ENCODE results near the gene ATP8A2. TPM values are rescaled to one million over a fixed set of nuclear protein-coding genes. Genes with fewer than 3 reads are reported as not detected.
"Not testable (repeated sequence)": the region's sequence is repeated elsewhere in the genome, so short reads cannot be mapped to it uniquely, and the experiment has no call there.

Gene ATP8A2
- total RNA-seq, 1 donor from 2014 or later, result 1.9 TPM

DNA sequence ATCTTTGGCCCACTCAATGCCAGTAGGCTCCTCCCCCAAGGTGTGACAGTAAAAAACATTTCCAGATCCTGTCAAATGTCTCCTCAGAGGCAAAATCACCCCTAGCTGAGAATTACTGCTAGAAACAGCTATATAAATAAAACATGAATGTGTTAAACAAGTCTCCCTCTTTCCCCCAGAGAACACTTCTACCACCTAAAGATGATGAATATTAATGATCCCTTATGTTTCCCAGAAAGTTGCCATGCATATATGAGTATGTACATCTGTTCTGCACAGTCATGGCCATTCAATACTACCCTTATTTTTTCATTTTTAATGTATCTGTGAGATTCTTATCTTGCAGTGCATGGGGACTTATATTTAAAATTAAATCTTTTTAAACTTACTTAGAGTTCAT, 450.0 kb downstream of the ATP8A2 start:
- Mint-ChIP-seq H3K36me3 (ENCODE audit: low read depth) (peaks cover 2% of the 10 kb centered on the region), H3K27ac (ENCODE audit: unreplicated experiment) (no peak overlapping the region), H3K9me3 (ENCODE audit: low read depth) (peaks cover 12% of the 10 kb centered on the region), H3K4me1 (ENCODE audit: low read depth) (peaks cover 21% of the 10 kb centered on the region), H3K4me3 (ENCODE audit: unreplicated experiment) (no peak overlapping the region), H3K27me3 (ENCODE audit: low read depth) (no peaks in the 10 kb centered on the region)
- TF ChIP-seq, protein P1, sequence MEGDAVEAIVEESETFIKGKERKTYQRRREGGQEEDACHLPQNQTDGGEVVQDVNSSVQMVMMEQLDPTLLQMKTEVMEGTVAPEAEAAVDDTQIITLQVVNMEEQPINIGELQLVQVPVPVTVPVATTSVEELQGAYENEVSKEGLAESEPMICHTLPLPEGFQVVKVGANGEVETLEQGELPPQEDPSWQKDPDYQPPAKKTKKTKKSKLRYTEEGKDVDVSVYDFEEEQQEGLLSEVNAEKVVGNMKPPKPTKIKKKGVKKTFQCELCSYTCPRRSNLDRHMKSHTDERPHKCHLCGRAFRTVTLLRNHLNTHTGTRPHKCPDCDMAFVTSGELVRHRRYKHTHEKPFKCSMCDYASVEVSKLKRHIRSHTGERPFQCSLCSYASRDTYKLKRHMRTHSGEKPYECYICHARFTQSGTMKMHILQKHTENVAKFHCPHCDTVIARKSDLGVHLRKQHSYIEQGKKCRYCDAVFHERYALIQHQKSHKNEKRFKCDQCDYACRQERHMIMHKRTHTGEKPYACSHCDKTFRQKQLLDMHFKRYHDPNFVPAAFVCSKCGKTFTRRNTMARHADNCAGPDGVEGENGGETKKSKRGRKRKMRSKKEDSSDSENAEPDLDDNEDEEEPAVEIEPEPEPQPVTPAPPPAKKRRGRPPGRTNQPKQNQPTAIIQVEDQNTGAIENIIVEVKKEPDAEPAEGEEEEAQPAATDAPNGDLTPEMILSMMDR (IDR thresholded peaks at IDR 0.05), result no peak
- DNase-seq (ENCODE audit: low spot score), result no peak

DNA sequence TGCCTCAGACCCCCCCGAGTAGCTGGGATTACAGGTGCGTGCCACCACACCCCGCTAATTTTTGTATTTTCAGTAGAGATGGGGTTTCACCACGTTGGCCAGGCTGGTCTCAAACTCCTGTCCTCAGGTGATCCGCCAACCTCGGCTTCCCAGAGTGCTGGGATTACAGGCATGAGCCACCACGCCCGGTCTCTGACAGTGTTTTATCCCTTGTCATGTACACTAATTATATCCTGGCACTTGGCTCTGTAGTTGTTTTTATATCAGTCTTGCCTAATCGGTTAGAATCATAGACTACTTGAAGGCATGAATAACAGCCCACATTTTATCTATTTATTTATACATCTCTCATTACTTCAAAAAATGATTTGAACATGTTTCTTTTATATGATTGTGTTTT, 455.4 kb downstream of the ATP8A2 start:
- not testable (repeated sequence) for H3K36me3 Mint-ChIP-seq (ENCODE audit: low read depth); H3K4me3 Mint-ChIP-seq (ENCODE audit: unreplicated experiment); H3K27ac Mint-ChIP-seq (ENCODE audit: unreplicated experiment); DNase-seq (ENCODE audit: low spot score); H3K27me3 Mint-ChIP-seq (ENCODE audit: low read depth)
- Mint-ChIP-seq H3K9me3 (ENCODE audit: low read depth) (peaks cover 12% of the 10 kb centered on the region), H3K4me1 (ENCODE audit: low read depth) (peaks cover 37% of the 10 kb centered on the region)

DNA sequence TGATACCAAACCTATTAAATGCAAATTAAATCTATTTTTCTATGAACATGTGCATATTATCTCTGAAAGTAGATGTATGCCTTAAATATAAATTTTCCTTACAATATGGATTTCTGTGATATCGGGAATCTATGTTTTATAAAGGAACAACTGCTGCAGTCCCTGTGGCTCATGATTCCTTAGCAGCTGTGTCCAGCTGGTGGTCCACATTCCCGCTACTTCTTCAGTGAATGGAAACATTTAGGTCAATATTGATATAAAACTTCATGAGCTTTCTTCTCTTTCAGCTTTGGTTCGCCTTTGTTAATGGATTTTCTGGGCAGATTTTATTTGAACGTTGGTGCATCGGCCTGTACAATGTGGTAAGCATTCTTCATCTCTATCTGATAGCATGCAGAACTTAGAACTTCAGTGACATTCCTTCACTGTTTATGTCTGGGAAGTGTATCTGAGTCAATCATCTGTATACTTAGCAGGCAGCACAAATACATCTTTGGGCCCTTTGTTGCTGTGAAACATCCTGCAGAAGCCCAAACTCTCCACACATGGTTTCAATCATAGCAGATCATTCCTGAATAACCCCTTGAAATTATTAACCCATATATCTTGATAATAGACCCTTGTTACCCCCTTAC, 456.2 kb downstream of the ATP8A2 start:
- Mint-ChIP-seq H3K9me3 (ENCODE audit: low read depth) (peaks cover 10% of the 10 kb centered on the region), H3K4me1 (ENCODE audit: low read depth) (peaks cover 37% of the 10 kb centered on the region), H3K36me3 (ENCODE audit: low read depth) (peaks cover 2% of the 10 kb centered on the region), H3K4me3 (ENCODE audit: unreplicated experiment) (no peak overlapping the region), H3K27me3 (ENCODE audit: low read depth) (no peaks in the 10 kb centered on the region), H3K27ac (ENCODE audit: unreplicated experiment) (peak overlapping the region; percentile 15)
- no peak for DNase-seq (ENCODE audit: low spot score)
- TF ChIP-seq, protein P1 (IDR thresholded peaks at IDR 0.05), result no peak

DNA sequence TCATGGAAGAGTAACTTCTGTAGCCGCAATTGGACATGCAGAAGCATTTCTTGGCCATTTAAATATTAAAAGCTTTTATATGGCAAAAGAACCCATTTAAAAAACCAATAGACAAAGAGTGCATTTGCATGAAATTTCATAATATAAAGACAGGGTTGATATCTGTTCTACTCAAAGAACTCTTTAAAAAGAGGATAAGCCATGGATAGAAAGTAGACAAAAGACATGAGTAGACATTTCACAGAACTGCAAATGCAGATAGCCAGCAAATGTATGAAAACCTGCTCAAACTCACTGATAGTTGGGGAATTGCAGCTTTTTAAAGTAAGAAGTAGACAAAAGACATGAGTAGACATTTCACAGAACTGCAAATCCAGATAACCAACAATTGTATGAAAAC, 462.0 kb downstream of the ATP8A2 start:
- TF ChIP-seq, protein P1 (IDR thresholded peaks at IDR 0.05), result no peak
- H3K4me3 Mint-ChIP-seq (ENCODE audit: unreplicated experiment), result no peak overlapping the region
- no peaks in the 10 kb centered on the region for H3K9me3 Mint-ChIP-seq (ENCODE audit: low read depth)
- peaks cover 7% of the 10 kb centered on the region for H3K4me1 Mint-ChIP-seq (ENCODE audit: low read depth)
- H3K27me3 Mint-ChIP-seq (ENCODE audit: low read depth), result no peaks in the 10 kb centered on the region
- no peak for DNase-seq (ENCODE audit: low spot score)
- no peaks in the 10 kb centered on the region for H3K36me3 Mint-ChIP-seq (ENCODE audit: low read depth)
- H3K27ac Mint-ChIP-seq (ENCODE audit: unreplicated experiment), result no peak overlapping the region

DNA sequence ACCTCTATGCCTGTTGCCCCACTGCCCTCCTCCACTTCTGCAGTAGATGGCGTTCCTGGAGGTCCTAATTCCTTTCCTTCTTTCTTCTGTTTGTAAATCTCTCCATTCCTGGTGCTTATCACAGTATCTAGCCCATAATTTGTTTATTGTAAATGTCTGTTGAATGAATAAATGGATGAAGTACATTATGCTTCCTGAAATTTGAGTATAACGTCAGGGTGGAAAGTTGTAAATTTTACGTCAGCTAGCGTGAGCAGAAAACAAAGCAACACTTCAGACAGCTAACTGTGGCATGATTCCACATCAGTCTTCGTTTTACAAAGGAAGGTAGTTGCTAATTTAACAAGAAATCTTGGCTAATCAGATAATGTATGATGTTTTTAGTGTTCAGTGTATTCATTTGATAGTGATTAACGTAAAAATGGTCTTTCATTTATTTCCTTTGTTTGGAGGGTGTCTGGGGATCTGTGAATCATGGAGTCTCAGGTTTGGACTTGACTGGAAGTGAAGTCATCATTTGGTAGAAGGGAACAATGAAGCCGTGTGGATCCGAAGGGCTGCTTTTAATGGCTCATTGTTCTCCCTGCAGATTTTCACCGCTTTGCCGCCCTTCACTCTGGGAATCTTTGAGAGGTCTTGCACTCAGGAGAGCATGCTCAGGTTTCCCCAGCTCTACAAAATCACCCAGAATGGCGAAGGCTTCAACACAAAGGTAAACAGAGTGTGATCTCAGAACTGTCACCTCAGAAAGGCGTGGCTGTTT, 465.0 kb downstream of the ATP8A2 start:
- H3K27ac Mint-ChIP-seq (ENCODE audit: unreplicated experiment), result no peak overlapping the region
- no peaks in the 10 kb centered on the region for H3K27me3 Mint-ChIP-seq (ENCODE audit: low read depth)
- no peak for DNase-seq (ENCODE audit: low spot score)
- H3K4me1 Mint-ChIP-seq (ENCODE audit: low read depth), result peaks cover 14% of the 10 kb centered on the region
- TF ChIP-seq, protein P1 (IDR thresholded peaks at IDR 0.05), result no peak
- no peaks in the 10 kb centered on the region for H3K9me3 Mint-ChIP-seq (ENCODE audit: low read depth)
- no peaks in the 10 kb centered on the region for H3K36me3 Mint-ChIP-seq (ENCODE audit: low read depth)
- no peak overlapping the region for H3K4me3 Mint-ChIP-seq (ENCODE audit: unreplicated experiment)

Data from chondrocyte (in vitro differentiated cells).